Left lung (tissue), 10 donors: ENCODE measurements around the gene SLC38A3. TPM values are rescaled to one million over a fixed set of nuclear protein-coding genes. Genes with fewer than 3 reads are reported as not detected.
A peak's percentile ranks its signal among the peaks of the same experiment; 100 is the strongest.

Experiments used
- ATAC-seq: fragments of 200-7000 bp; cut with Tn5 transposase; one replicate; pipeline ENCODE4 v1.9.1; 2020; ENCODE audit warnings: moderate library complexity
- DNase-seq, 4 donors: peaks; one replicate each; pipeline ENCODE4 v3.0.0-alpha.2; 2013 to 2020
- H3K27ac ChIP-seq, 2 donors: fragments of 200-600 bp; sonication (generic) in 1 of 2; one replicate each; pipeline versions ENCODE4 v1.5.0 to v1.8.0; 2020 to 2021
- H3K27me3 ChIP-seq, 2 donors: fragments of 200-600 bp; sonication (generic) in 1 of 2; one replicate each; pipeline versions ENCODE4 v1.5.0 to v1.8.0; 2020 to 2021
- H3K36me3 ChIP-seq, 2 donors: fragments of 200-600 bp; sonication (generic) in 1 of 2; one replicate each; pipeline versions ENCODE4 v1.5.0 to v1.8.0; 2020 to 2021
- H3K4me1 ChIP-seq, 2 donors: fragments of 200-600 bp; one replicate each; pipeline ENCODE4 v1.8.0; 2021
- H3K4me3 ChIP-seq, 2 donors: fragments of 200-600 bp; sonication (generic) in 1 of 2; one replicate each; pipeline versions ENCODE4 v1.5.0 to v1.8.0; 2020 to 2021; ENCODE audit warnings: mild to moderate bottlenecking in 1 of 2
- H3K9me3 ChIP-seq, 2 donors: fragments of 200-600 bp; sonication (generic) in 1 of 2; one replicate each; pipeline versions ENCODE4 v1.5.0 to v1.8.0; 2020 to 2021
- CTCF ChIP-seq, 2 donors: fragments of 200-600 bp; sonication (generic) in 1 of 2; IDR thresholded peaks; one replicate each; pipeline versions ENCODE4 v1.5.0 to v1.8.0; 2021; ENCODE audit warnings: antibody characterized with exemption in 2 of 2
- intact Hi-C, 2 donors: fragments of 100-400 bp; cut with DNase I; formaldehyde crosslinking; loops; one replicate each; pipeline versions ENCODE4 v1.11.2 to v1.14.2; 2022
- polyA plus RNA-seq, 6 donors: library from polyadenylated mRNA; unstranded; fragments of 120-200 nt; gene quantifications; one replicate each; pipeline ENCODE4 v1.2.1, GENCODE V29; 2013; ENCODE audit not compliant: insufficient read length in 6 of 6
- total RNA-seq, 2 donors: library from RNA; stranded (reverse); fragmentation: NEBNext Ultra II Directional; extraction: Animal tissue kit (Norgen Biotek cat#: 25700); gene quantifications; one replicate each; pipeline ENCODE4 v1.2.1, GENCODE V29; 2021
- donor health status: DM: no; HTN: yes; CAD: no.
- donor health status: DM: no; HTN: no; CAD: no.

SLC38A3 gene
- total and polyA plus RNA-seq, 8 donors: 0.23 to 10.9 (median 7.8) TPM; not detected in 1

- H3K4me1 ChIP-seq: peaks cover 14 to 55% of the 10 kb centered on the region in 2 donors
- intact Hi-C loops: no loop called here
- no peaks in the 10 kb centered on the region for H3K9me3 ChIP-seq
- H3K27ac ChIP-seq: peak overlapping the region; percentile 63 to 73
- no peaks in the 10 kb centered on the region for H3K27me3 ChIP-seq
- peaks cover 0 to 6% of the 10 kb centered on the region in 2 donors for H3K36me3 ChIP-seq
- no peak overlapping the region for H3K4me3 ChIP-seq
- ATAC-seq (peak; percentile 56), DNase-seq (no peak)
- no peak for TF ChIP-seq CTCF (IDR thresholded peaks at IDR 0.05)
Observed at GRCh38 chr3:50171540-50172301, 33.4 kb upstream of the SLC38A3 start.

GRCh38 chr3:50172626-50173220 lies 32.3 kb upstream of the SLC38A3 start:
- intact Hi-C loops: no loop called here
- no peak for TF ChIP-seq CTCF (IDR thresholded peaks at IDR 0.05)
- H3K27me3 ChIP-seq: no peaks in the 10 kb centered on the region
- no peak for DNase-seq
- H3K4me3 ChIP-seq: no peak overlapping the region
- peaks cover 0 to 6% of the 10 kb centered on the region in 2 donors for H3K36me3 ChIP-seq
- peaks cover 7 to 45% of the 10 kb centered on the region in 2 donors for H3K4me1 ChIP-seq
- no peaks in the 10 kb centered on the region for H3K9me3 ChIP-seq
- peak overlapping the region in 1 of 2 donors; percentile 73 for H3K27ac ChIP-seq
- no peak for ATAC-seq

GRCh38 chr3:50173685-50174516 lies 31.2 kb upstream of the SLC38A3 start:
- peaks cover 7 to 33% of the 10 kb centered on the region in 2 donors for H3K4me1 ChIP-seq
- H3K9me3 ChIP-seq: no peaks in the 10 kb centered on the region
- no peak overlapping the region for H3K27ac ChIP-seq
- intact Hi-C loops: no loop called here
- no peak for TF ChIP-seq CTCF (IDR thresholded peaks at IDR 0.05)
- no peak for ATAC-seq
- peaks cover 0 to 10% of the 10 kb centered on the region in 2 donors for H3K36me3 ChIP-seq
- H3K27me3 ChIP-seq: no peaks in the 10 kb centered on the region
- DNase-seq: no peak
- H3K4me3 ChIP-seq: no peak overlapping the region

- no peaks in the 10 kb centered on the region for H3K27me3 ChIP-seq
- TF ChIP-seq CTCF (IDR thresholded peaks at IDR 0.05): no peak
- intact Hi-C loops: no loop called here
- H3K36me3 ChIP-seq: peaks cover 0 to 10% of the 10 kb centered on the region in 2 donors
- no peak overlapping the region for H3K27ac ChIP-seq
- no peak for ATAC-seq
- no peak overlapping the region for H3K4me3 ChIP-seq
- no peaks in the 10 kb centered on the region for H3K9me3 ChIP-seq
- H3K4me1 ChIP-seq: peaks cover 7 to 29% of the 10 kb centered on the region in 2 donors
- no peak for DNase-seq
Observed at GRCh38 chr3:50174517-50174895, 30.6 kb upstream of the SLC38A3 start.
